GM21381 (cell line): ENCODE measurements around the gene MYO1D.

Experiments
- ATAC-seq: cut with Tn5 transposase; IDR thresholded peaks from one replicate; pipeline ENCODE4 v1.9.1; 2021; ENCODE audit warnings: mild to moderate bottlenecking, moderate library complexity; ENCODE audit not compliant: unreplicated experiment

The MYO1D gene

DNA sequence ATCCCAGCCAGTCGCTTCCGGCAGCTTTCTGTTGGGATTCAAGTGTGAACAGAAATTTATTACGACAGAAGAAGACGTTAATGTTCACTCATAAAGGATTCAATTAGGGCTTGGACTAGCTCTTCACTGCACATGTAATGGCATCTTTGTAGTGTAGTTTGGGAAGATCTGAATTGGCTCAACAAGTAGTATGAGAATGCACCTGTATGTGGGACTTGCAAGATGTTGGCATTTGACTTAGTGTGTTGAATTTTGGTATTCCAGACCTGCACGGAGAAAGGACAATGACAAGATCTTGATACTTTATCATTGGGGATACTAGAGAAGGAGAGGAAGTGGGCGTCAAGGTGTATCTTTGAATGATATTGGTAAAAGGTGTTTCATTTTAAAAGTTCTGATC lies 431.4 kb downstream of the MYO1D start:
- no peak for ATAC-seq

DNA sequence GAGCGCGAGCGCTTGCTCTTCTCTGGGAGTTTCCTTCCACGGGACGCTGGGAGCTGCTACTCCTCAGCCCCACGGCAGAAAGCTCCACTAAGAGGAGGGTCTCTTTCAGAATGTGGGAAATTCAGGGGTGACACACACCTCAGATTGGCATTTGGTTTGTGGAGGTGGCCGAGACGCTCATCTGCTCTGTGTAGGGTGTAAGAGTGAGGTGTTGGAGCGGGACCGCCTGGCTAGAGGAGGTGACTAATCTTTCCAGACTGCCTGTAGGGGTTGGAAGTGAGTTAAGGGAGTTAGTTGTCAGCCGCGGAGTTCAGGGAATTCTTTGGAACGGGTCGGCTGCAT lies 431.9 kb downstream of the MYO1D start:
- no peak for ATAC-seq

DNA sequence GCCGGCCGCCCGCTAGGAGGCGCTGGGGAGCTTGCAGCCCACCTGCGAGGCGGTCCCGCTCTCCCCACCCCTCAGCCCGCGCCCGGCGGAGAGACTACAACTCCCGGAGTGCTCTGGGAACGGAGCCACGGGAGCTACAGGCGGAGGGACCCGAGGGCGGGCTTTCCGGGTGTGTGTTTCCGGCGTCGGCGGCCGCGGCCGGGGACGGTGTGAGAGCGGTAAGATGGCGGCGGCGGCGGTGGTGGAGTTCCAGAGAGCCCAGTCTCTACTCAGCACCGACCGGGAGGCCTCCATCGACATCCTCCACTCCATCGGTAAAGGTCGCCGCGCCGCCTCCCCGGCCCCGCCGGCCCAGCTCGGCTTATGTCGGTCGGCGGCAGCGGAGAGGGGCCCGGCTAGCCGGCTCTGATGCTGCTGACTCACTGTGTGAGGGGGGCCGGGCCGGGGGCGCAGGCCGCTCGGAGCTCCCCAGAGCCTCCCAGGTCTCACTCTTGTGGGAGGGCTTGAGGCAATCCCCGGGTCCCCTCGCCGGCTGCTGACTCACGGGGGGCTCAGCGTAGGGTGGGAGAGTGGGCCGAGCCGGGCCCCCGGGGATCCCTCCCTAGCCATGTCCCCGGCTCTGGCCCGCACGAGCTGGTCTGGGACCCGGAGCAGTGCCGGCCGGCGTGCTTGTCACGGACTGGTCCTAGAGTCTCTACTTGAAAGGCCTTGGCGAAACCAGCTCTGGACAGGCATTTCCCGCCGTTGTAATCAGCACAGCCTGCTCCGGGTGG lies 432.4 kb downstream of the MYO1D start, which contains the start of gene PSMD11:
PSMD11 (plus strand) TSS at position 210 of the 773 bp plus-strand sequence; CDS start at position 224, 14 bp downstream.
- peak; percentile 94 for ATAC-seq

DNA sequence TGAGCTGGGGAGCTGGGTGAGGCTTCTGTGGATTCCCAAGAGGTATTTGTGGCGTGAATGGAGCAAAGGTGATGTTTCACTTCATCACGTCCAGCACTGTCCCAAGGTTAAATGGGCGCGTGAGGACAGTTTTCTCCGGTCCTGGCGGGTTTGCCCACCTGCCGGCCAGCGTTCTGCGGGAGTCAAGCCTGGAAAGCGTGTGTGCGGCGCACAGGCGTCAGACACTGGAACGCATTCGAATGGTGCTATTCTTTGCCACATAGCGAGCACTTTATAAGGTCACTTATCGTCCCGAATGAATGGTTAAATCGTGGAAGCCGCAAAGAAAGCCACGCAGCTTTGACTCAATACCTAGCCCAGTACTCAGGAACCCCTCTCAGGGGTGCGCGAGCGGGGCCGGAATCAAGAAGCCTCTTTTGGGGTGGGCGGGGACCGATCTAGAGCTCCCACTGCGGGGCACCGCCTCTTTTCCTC lies 433.1 kb downstream of the MYO1D start:
- ATAC-seq, result no peak
